H9 (cell line): ENCODE results near the gene SKIL. TPM values are rescaled to one million over a fixed set of nuclear protein-coding genes. Genes with fewer than 3 reads are reported as not detected.

Experiments
- DNase-seq: peaks from one replicate; pipeline ENCODE4 v3.0.0-alpha.2; 2017
- H2AFZ ChIP-seq: one replicate; pipeline ENCODE4 v1.6.1; 2013; ENCODE audit warnings: mild to moderate bottlenecking, low read length, control low read depth, moderate library complexity
- H2AK5ac ChIP-seq: 2 replicates; pipeline ENCODE4 v1.6.1; 2013; ENCODE audit warnings: low read length, control low read depth, mixed read lengths; ENCODE audit not compliant: insufficient read length
- H2BK120ac ChIP-seq: one replicate; pipeline ENCODE4 v1.6.1; 2013; ENCODE audit warnings: low read depth, mild to moderate bottlenecking, low read length, control low read depth, inconsistent platforms; ENCODE audit not compliant: poor library complexity, severe bottlenecking
- H2BK12ac ChIP-seq: 2 replicates; pipeline ENCODE4 v1.6.1; 2013; ENCODE audit warnings: low read length, control low read depth, mixed read lengths, low read depth; ENCODE audit not compliant: insufficient read length
- H2BK15ac ChIP-seq: 2 replicates; pipeline ENCODE4 v1.6.1; 2013; ENCODE audit warnings: low read depth, low read length, control low read depth
- H2BK20ac ChIP-seq: one replicate; pipeline ENCODE4 v1.6.1; 2013; ENCODE audit warnings: low read depth, mild to moderate bottlenecking, low read length, control low read depth, inconsistent platforms; ENCODE audit not compliant: poor library complexity, severe bottlenecking
- H2BK5ac ChIP-seq: 2 replicates; pipeline ENCODE4 v1.6.1; 2013; ENCODE audit warnings: low read length, control low read depth, mixed read lengths; ENCODE audit not compliant: insufficient read length
- H3K14ac ChIP-seq: 2 replicates; pipeline ENCODE4 v1.6.1; 2013; ENCODE audit warnings: low read length, control low read depth; ENCODE audit not compliant: insufficient read depth
- H3K18ac ChIP-seq: 2 replicates; pipeline ENCODE4 v1.6.1; 2013; ENCODE audit warnings: low read depth, mild to moderate bottlenecking, mixed read lengths, low read length, control low read depth; ENCODE audit not compliant: insufficient read length
- H3K23ac ChIP-seq: 2 replicates; pipeline ENCODE4 v1.6.1; 2013; ENCODE audit warnings: low read length, control low read depth, mixed read lengths, low read depth; ENCODE audit not compliant: insufficient read length
- H3K23me2 ChIP-seq: 2 replicates; pipeline ENCODE4 v1.6.1; 2013; ENCODE audit warnings: low read depth, mild to moderate bottlenecking, mixed read lengths, low read length, control low read depth; ENCODE audit not compliant: insufficient read length, poor library complexity, severe bottlenecking
- H3K27ac ChIP-seq: 2 replicates; pipeline ENCODE4 v1.5.1; 2013; ENCODE audit warnings: low read length, control low read depth, mixed read lengths, low read depth; ENCODE audit not compliant: insufficient read length
- H3K27me3 ChIP-seq: 2 replicates; pipeline ENCODE4 v1.6.1; 2013; ENCODE audit warnings: low read length, control low read depth, inconsistent platforms; ENCODE audit not compliant: insufficient read depth
- H3K4ac ChIP-seq: 2 replicates; pipeline ENCODE4 v1.6.1; 2013; ENCODE audit warnings: low read depth, mild to moderate bottlenecking, control low read depth, inconsistent platforms, low read length, moderate library complexity
- H3K4me1 ChIP-seq: 2 replicates; pipeline ENCODE4 v1.6.1; 2013; ENCODE audit warnings: low read length, control low read depth, inconsistent platforms; ENCODE audit not compliant: insufficient read depth
- H3K4me2 ChIP-seq: 2 replicates; pipeline ENCODE4 v1.6.1; 2013; ENCODE audit warnings: low read length, control low read depth, mixed read lengths; ENCODE audit not compliant: insufficient read length, insufficient read depth
- H3K56ac ChIP-seq: 2 replicates; pipeline ENCODE4 v1.6.1; 2013; ENCODE audit warnings: low read depth, mild to moderate bottlenecking, mixed read lengths, low read length, control low read depth; ENCODE audit not compliant: insufficient read length
- H3K79me1 ChIP-seq: 2 replicates; pipeline ENCODE4 v1.6.1; 2013; ENCODE audit warnings: low read depth, mild to moderate bottlenecking, moderate library complexity, low read length, control low read depth, inconsistent platforms; ENCODE audit not compliant: insufficient read depth, poor library complexity, severe bottlenecking
- H3K79me2 ChIP-seq: 2 replicates; pipeline ENCODE4 v1.6.1; 2013; ENCODE audit warnings: low read length, control low read depth, inconsistent platforms; ENCODE audit not compliant: insufficient read depth
- H3K9ac ChIP-seq: 2 replicates; pipeline ENCODE4 v1.6.1; 2013; ENCODE audit warnings: low read length, control low read depth, mixed read lengths; ENCODE audit not compliant: insufficient read length; ENCODE audit errors: extremely low read depth
- H3K9me3 ChIP-seq: one replicate; pipeline ENCODE4 v1.6.1; 2013; ENCODE audit warnings: low read depth, low read length, inconsistent platforms; ENCODE audit not compliant: control insufficient read depth
- H3T11ph ChIP-seq: one replicate; pipeline ENCODE4 v1.6.1; 2013; ENCODE audit warnings: mild to moderate bottlenecking, low read length, control low read depth, inconsistent platforms
- H4K20me1 ChIP-seq: one replicate; pipeline ENCODE4 v1.6.1; 2013; ENCODE audit not compliant: control insufficient read depth, insufficient read length, insufficient read depth
- H4K5ac ChIP-seq: 2 replicates; pipeline ENCODE4 v1.6.1; 2013; ENCODE audit warnings: low read depth, mild to moderate bottlenecking, mixed read lengths, low read length, control low read depth; ENCODE audit not compliant: insufficient read length
- H4K8ac ChIP-seq: replicated peaks from 2 replicates; pipeline ENCODE4 v1.6.1; 2013; ENCODE audit warnings: low read length, control low read depth, mixed read lengths, low read depth; ENCODE audit not compliant: insufficient read length
- H4K91ac ChIP-seq: 2 replicates; pipeline ENCODE4 v1.6.1; 2013; ENCODE audit warnings: low read depth, mild to moderate bottlenecking, moderate library complexity, mixed read lengths, low read length, control low read depth; ENCODE audit not compliant: insufficient read length
- H3K27ac Mint-ChIP-seq, 3 experiments: 2 replicates in 2 of 3; 3 replicates in 1 of 3; pipeline ENCODE4 v1.8.0; 2020 to 2021; ENCODE audit warnings: mixed read lengths in 3 of 3, mild to moderate bottlenecking in 1 of 3, moderate library complexity in 1 of 3
- H3K27me3 Mint-ChIP-seq: 2 replicates; pipeline ENCODE4 v1.8.0; 2021; ENCODE audit warnings: low read depth, mild to moderate bottlenecking, moderate library complexity, mixed read lengths
- H3K36me3 Mint-ChIP-seq, 3 experiments: 2 replicates in 2 of 3; 3 replicates in 1 of 3; pipeline ENCODE4 v1.8.0; 2020 to 2021; ENCODE audit warnings: low read depth in 3 of 3, mixed read lengths in 3 of 3; ENCODE audit not compliant: insufficient read depth in 1 of 3
- H3K4me1 Mint-ChIP-seq, 2 experiments: 2 replicates each; pipeline ENCODE4 v1.8.0; 2020; ENCODE audit warnings: mixed read lengths in 2 of 2
- H3K4me3 Mint-ChIP-seq, 2 experiments: 2 replicates in 1 of 2; 3 replicates in 1 of 2; pipeline ENCODE4 v1.8.0; 2020 to 2021; ENCODE audit warnings: mild to moderate bottlenecking in 2 of 2, mixed read lengths in 2 of 2, moderate library complexity in 1 of 2
- H3K9me3 Mint-ChIP-seq, 2 experiments: 2 replicates in 1 of 2; 3 replicates in 1 of 2; pipeline ENCODE4 v1.8.0; 2020; ENCODE audit warnings: mild to moderate bottlenecking in 2 of 2, mixed read lengths in 2 of 2, moderate library complexity in 1 of 2
- CTCF ChIP-seq: fragments of 200-600 bp; sonication (generic); conservative IDR thresholded peaks from 3 replicates; pipeline ENCODE4 v1.8.0; 2021; ENCODE audit warnings: antibody characterized with exemption, mild to moderate bottlenecking
- total RNA-seq: library from RNA; stranded (reverse); gene quantifications from 2 replicates; pipeline ENCODE4 v1.2.1, GENCODE V29; 2021

SKIL gene
- total RNA-seq, 1 experiment from 2014 or later: 170 TPM

DNA sequence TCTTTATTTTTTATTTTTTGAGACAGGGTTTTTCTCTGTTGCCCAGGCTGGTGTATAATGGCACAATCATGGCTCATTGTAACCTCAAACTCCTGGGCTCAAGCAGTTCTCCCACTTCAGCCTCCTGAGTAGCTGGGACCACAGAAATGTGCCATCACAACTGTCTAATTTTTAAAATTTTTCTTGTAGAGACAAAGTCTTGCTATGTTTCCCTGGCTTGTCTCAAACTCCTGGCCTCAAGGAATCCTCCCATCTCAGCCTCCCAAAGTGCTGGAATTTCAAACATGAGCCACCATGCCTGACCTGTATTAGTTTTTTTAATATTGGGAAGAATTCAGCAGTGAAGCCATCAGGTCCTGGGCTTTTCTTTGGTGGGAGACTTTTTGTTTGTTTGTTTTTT is 47.6 kb downstream of the SKIL start:
- no peak overlapping the region for H3T11ph ChIP-seq
- H3K18ac ChIP-seq: no peak overlapping the region
- no peak overlapping the region for H2AK5ac ChIP-seq
- H4K8ac ChIP-seq: no peak overlapping the region
- no peak overlapping the region for H4K5ac ChIP-seq
- H2BK20ac ChIP-seq: no peak overlapping the region
- no peak overlapping the region for H3K14ac ChIP-seq
- no peak overlapping the region for H2BK5ac ChIP-seq
- TF ChIP-seq CTCF: no peak
- Mint-ChIP-seq H3K27me3 (no peaks in the 10 kb centered on the region), H3K4me1 (no peaks in the 10 kb centered on the region), H3K27ac (no peak overlapping the region), H3K4me3 (no peak overlapping the region), H3K36me3 (no peaks in the 10 kb centered on the region), H3K9me3 (no peaks in the 10 kb centered on the region)
- H4K91ac ChIP-seq: no peak overlapping the region
- no peak overlapping the region for H2BK120ac ChIP-seq
- H3K9me3 ChIP-seq: no peaks in the 10 kb centered on the region
- no peak for DNase-seq
- no peak overlapping the region for H2AFZ ChIP-seq
- no peaks in the 10 kb centered on the region for H3K4me1 ChIP-seq
- H3K23me2 ChIP-seq: no peaks in the 10 kb centered on the region
- no peaks in the 10 kb centered on the region for H3K79me2 ChIP-seq
- no peaks in the 10 kb centered on the region for H3K79me1 ChIP-seq
- no peaks in the 10 kb centered on the region for H4K20me1 ChIP-seq
- H3K9ac ChIP-seq: no peak overlapping the region
- H2BK12ac ChIP-seq: no peak overlapping the region
- H3K56ac ChIP-seq: no peak overlapping the region
- no peak overlapping the region for H2BK15ac ChIP-seq
- no peak overlapping the region for H3K4me2 ChIP-seq
- no peaks in the 10 kb centered on the region for H3K27me3 ChIP-seq
- no peak overlapping the region for H3K23ac ChIP-seq
- no peak overlapping the region for H3K27ac ChIP-seq
- no peak overlapping the region for H3K4ac ChIP-seq
